ENCODE measurements around the gene STXBP6. TPM values are rescaled to one million over a fixed set of nuclear protein-coding genes. Genes with fewer than 3 reads are reported as not detected.

The STXBP6 gene
- total RNA-seq, 1 donor = 5.8 TPM

DNA sequence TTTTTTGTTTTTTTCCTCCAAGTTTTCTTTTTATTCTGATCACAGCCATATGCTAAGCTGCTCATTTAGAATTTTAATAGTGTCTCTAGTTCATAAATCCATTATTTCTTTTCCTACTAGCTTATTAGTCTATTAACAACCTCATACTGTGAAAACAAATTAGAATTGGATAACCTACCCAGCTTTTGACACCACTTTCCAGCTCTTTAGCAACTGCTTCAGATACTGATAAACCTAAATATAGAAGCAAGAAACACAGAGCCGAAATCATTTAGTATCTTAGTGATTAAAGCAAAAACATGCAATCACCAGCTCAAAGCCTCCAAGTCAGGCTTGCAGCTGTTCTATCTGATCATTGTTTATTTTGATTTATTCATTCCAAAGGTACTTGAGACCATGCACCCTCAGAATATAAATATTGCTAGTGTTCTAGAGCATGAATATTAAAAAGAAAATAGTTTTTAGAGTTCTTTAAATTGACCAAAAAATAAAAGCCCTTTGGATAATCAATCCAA, 121.5 kb downstream of the STXBP6 start:
- no peaks in the 10 kb centered on the region for H3K9me3 ChIP-seq (ENCODE audit: low read depth, low read length)
- H3K27me3 ChIP-seq (ENCODE audit: insufficient read depth, low read length) = no peaks in the 10 kb centered on the region
- DNase-seq (ENCODE audit: insufficient read length, low spot score, missing footprints) = no peak
- no peak overlapping the region for H3K27ac ChIP-seq (ENCODE audit: low read depth, low read length)
- no peaks in the 10 kb centered on the region for H4K20me1 ChIP-seq (ENCODE audit: insufficient read depth, low read length)
- no peak overlapping the region for H3K4me2 ChIP-seq (ENCODE audit: insufficient read depth, low read length)
- H2AFZ ChIP-seq (ENCODE audit: low read length) = no peak overlapping the region
- H3K4me3 ChIP-seq (ENCODE audit: insufficient read depth, low read length) = no peak overlapping the region
- no peaks in the 10 kb centered on the region for H3K79me2 ChIP-seq (ENCODE audit: insufficient read depth, low read length)
- TF ChIP-seq, protein P1, sequence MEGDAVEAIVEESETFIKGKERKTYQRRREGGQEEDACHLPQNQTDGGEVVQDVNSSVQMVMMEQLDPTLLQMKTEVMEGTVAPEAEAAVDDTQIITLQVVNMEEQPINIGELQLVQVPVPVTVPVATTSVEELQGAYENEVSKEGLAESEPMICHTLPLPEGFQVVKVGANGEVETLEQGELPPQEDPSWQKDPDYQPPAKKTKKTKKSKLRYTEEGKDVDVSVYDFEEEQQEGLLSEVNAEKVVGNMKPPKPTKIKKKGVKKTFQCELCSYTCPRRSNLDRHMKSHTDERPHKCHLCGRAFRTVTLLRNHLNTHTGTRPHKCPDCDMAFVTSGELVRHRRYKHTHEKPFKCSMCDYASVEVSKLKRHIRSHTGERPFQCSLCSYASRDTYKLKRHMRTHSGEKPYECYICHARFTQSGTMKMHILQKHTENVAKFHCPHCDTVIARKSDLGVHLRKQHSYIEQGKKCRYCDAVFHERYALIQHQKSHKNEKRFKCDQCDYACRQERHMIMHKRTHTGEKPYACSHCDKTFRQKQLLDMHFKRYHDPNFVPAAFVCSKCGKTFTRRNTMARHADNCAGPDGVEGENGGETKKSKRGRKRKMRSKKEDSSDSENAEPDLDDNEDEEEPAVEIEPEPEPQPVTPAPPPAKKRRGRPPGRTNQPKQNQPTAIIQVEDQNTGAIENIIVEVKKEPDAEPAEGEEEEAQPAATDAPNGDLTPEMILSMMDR (IDR thresholded peaks at IDR 0.05; ENCODE audit: extremely low read depth, low read depth, low read length) = no peak
- no peaks in the 10 kb centered on the region for H3K4me1 ChIP-seq (ENCODE audit: insufficient read depth, low read length)
- H3K36me3 ChIP-seq (ENCODE audit: insufficient read depth, low read length) = no peaks in the 10 kb centered on the region

DNA sequence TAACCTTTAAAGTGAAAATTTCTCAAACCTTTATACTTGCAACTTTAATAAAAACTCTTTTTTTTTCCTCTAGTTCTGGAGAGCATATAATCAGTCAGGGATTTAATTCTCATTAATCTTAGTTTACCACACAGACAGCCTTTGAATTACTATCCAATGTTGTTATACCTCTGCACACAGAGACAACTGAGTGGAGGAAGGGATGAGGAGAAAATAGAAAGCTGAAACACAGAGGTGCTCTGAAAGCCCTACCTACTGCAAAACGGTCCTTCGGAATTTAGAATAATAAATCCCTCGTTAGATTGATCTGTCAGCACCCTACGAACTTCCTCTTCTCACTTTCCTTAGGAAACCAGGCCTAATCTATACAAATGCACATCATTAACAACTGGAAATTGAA, 122.1 kb downstream of the STXBP6 start:
- TF ChIP-seq, protein P1 (IDR thresholded peaks at IDR 0.05; ENCODE audit: extremely low read depth, low read depth, low read length) = no peak
- H3K4me1 ChIP-seq (ENCODE audit: insufficient read depth, low read length) = no peaks in the 10 kb centered on the region
- H3K4me2 ChIP-seq (ENCODE audit: insufficient read depth, low read length) = no peak overlapping the region
- no peaks in the 10 kb centered on the region for H3K9me3 ChIP-seq (ENCODE audit: low read depth, low read length)
- no peaks in the 10 kb centered on the region for H3K27me3 ChIP-seq (ENCODE audit: insufficient read depth, low read length)
- no peak overlapping the region for H3K27ac ChIP-seq (ENCODE audit: low read depth, low read length)
- H3K4me3 ChIP-seq (ENCODE audit: insufficient read depth, low read length) = no peak overlapping the region
- no peaks in the 10 kb centered on the region for H3K36me3 ChIP-seq (ENCODE audit: insufficient read depth, low read length)
- no peak overlapping the region for H2AFZ ChIP-seq (ENCODE audit: low read length)
- no peaks in the 10 kb centered on the region for H4K20me1 ChIP-seq (ENCODE audit: insufficient read depth, low read length)
- no peak for DNase-seq (ENCODE audit: insufficient read length, low spot score, missing footprints)
- no peaks in the 10 kb centered on the region for H3K79me2 ChIP-seq (ENCODE audit: insufficient read depth, low read length)

DNA sequence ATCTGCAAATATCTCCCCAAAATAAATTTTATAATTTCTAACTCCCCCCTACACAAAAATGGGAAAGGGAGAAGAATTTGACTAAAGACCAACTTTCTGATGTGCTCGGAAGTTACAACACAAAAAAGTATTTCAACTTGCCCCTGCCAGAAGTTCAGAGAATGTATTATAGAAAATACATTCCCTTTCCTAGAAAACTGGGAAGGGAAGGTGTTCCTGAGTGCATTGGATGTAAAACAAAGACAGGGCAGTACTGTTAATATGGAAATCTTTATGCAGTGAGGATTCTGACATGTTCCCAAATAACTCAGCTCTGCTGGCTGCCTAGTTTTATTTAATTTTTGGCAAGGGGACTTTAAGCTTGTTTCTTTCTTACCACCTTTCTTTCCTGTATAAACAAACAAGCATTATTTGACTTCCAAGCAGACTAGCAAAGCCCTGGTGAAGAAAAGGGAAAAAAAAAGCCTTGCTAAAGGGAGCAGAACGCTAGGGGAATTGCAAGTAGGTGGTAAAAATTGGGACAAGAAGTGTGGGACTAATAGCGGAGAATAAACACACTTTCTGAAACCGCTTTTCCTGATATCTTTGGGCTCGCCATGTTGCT, 124.1 kb downstream of the STXBP6 start:
- Histone ChIP-seq H2AFZ (ENCODE audit: low read length) (no peak overlapping the region), H3K4me3 (ENCODE audit: insufficient read depth, low read length) (no peak overlapping the region), H3K79me2 (ENCODE audit: insufficient read depth, low read length) (no peaks in the 10 kb centered on the region), H3K27me3 (ENCODE audit: insufficient read depth, low read length) (no peaks in the 10 kb centered on the region), H3K36me3 (ENCODE audit: insufficient read depth, low read length) (no peaks in the 10 kb centered on the region), H3K9me3 (ENCODE audit: low read depth, low read length) (no peaks in the 10 kb centered on the region), H3K4me1 (ENCODE audit: insufficient read depth, low read length) (no peaks in the 10 kb centered on the region), H3K27ac (ENCODE audit: low read depth, low read length) (no peak overlapping the region), H3K4me2 (ENCODE audit: insufficient read depth, low read length) (no peak overlapping the region), H4K20me1 (ENCODE audit: insufficient read depth, low read length) (no peaks in the 10 kb centered on the region)
- TF ChIP-seq, protein P1 (IDR thresholded peaks at IDR 0.05; ENCODE audit: extremely low read depth, low read depth, low read length) = no peak
- no peak for DNase-seq (ENCODE audit: insufficient read length, low spot score, missing footprints)

DNA sequence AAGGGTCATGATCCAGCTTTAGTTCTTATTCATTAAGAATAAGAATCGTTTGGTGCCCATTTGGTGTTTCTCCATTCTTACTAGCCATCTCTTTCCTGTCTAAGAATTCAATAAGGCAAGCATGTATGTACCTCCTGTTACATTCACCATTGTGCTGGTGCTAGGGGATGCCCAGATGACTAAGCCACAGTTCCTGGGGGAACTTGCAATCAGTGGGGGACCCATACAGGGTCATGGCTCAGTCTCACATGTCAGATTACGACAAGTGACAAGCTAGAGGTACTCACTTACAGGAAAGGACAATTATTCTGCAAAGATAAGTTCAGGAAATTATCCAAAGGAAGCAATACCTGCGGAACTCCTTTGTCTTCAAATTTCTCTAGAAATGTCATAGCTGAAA, 125.4 kb downstream of the STXBP6 start:
- Histone ChIP-seq H2AFZ (ENCODE audit: low read length) (no peak overlapping the region), H3K9me3 (ENCODE audit: low read depth, low read length) (no peaks in the 10 kb centered on the region), H3K27me3 (ENCODE audit: insufficient read depth, low read length) (no peaks in the 10 kb centered on the region), H3K4me2 (ENCODE audit: insufficient read depth, low read length) (no peak overlapping the region), H3K36me3 (ENCODE audit: insufficient read depth, low read length) (no peaks in the 10 kb centered on the region), H3K27ac (ENCODE audit: low read depth, low read length) (no peak overlapping the region), H4K20me1 (ENCODE audit: insufficient read depth, low read length) (no peaks in the 10 kb centered on the region), H3K4me1 (ENCODE audit: insufficient read depth, low read length) (no peaks in the 10 kb centered on the region), H3K79me2 (ENCODE audit: insufficient read depth, low read length) (no peaks in the 10 kb centered on the region), H3K4me3 (ENCODE audit: insufficient read depth, low read length) (no peak overlapping the region)
- TF ChIP-seq, protein P1 (IDR thresholded peaks at IDR 0.05; ENCODE audit: extremely low read depth, low read depth, low read length) = no peak
- DNase-seq (ENCODE audit: insufficient read length, low spot score, missing footprints) = no peak
